H9 (cell line): ENCODE data around the gene CHST14. TPM values are rescaled to one million over a fixed set of nuclear protein-coding genes. Genes with fewer than 3 reads are reported as not detected.

Experiments
- DNase-seq: peaks from one replicate; pipeline ENCODE4 v3.0.0-alpha.2; 2017
- H2AFZ ChIP-seq: one replicate; pipeline ENCODE4 v1.6.1; 2013; ENCODE audit warnings: mild to moderate bottlenecking, low read length, control low read depth, moderate library complexity
- H2AK5ac ChIP-seq: 2 replicates; pipeline ENCODE4 v1.6.1; 2013; ENCODE audit warnings: low read length, control low read depth, mixed read lengths; ENCODE audit not compliant: insufficient read length
- H2BK120ac ChIP-seq: one replicate; pipeline ENCODE4 v1.6.1; 2013; ENCODE audit warnings: low read depth, mild to moderate bottlenecking, low read length, control low read depth, inconsistent platforms; ENCODE audit not compliant: poor library complexity, severe bottlenecking
- H2BK12ac ChIP-seq: 2 replicates; pipeline ENCODE4 v1.6.1; 2013; ENCODE audit warnings: low read length, control low read depth, mixed read lengths, low read depth; ENCODE audit not compliant: insufficient read length
- H2BK15ac ChIP-seq: 2 replicates; pipeline ENCODE4 v1.6.1; 2013; ENCODE audit warnings: low read depth, low read length, control low read depth
- H2BK20ac ChIP-seq: one replicate; pipeline ENCODE4 v1.6.1; 2013; ENCODE audit warnings: low read depth, mild to moderate bottlenecking, low read length, control low read depth, inconsistent platforms; ENCODE audit not compliant: poor library complexity, severe bottlenecking
- H2BK5ac ChIP-seq: 2 replicates; pipeline ENCODE4 v1.6.1; 2013; ENCODE audit warnings: low read length, control low read depth, mixed read lengths; ENCODE audit not compliant: insufficient read length
- H3K14ac ChIP-seq: 2 replicates; pipeline ENCODE4 v1.6.1; 2013; ENCODE audit warnings: low read length, control low read depth; ENCODE audit not compliant: insufficient read depth
- H3K18ac ChIP-seq: 2 replicates; pipeline ENCODE4 v1.6.1; 2013; ENCODE audit warnings: low read depth, mild to moderate bottlenecking, mixed read lengths, low read length, control low read depth; ENCODE audit not compliant: insufficient read length
- H3K23ac ChIP-seq: 2 replicates; pipeline ENCODE4 v1.6.1; 2013; ENCODE audit warnings: low read length, control low read depth, mixed read lengths, low read depth; ENCODE audit not compliant: insufficient read length
- H3K23me2 ChIP-seq: 2 replicates; pipeline ENCODE4 v1.6.1; 2013; ENCODE audit warnings: low read depth, mild to moderate bottlenecking, mixed read lengths, low read length, control low read depth; ENCODE audit not compliant: insufficient read length, poor library complexity, severe bottlenecking
- H3K27ac ChIP-seq: 2 replicates; pipeline ENCODE4 v1.5.1; 2013; ENCODE audit warnings: low read length, control low read depth, mixed read lengths, low read depth; ENCODE audit not compliant: insufficient read length
- H3K27me3 ChIP-seq: 2 replicates; pipeline ENCODE4 v1.6.1; 2013; ENCODE audit warnings: low read length, control low read depth, inconsistent platforms; ENCODE audit not compliant: insufficient read depth
- H3K4ac ChIP-seq: 2 replicates; pipeline ENCODE4 v1.6.1; 2013; ENCODE audit warnings: low read depth, mild to moderate bottlenecking, control low read depth, inconsistent platforms, low read length, moderate library complexity
- H3K4me1 ChIP-seq: 2 replicates; pipeline ENCODE4 v1.6.1; 2013; ENCODE audit warnings: low read length, control low read depth, inconsistent platforms; ENCODE audit not compliant: insufficient read depth
- H3K4me2 ChIP-seq: 2 replicates; pipeline ENCODE4 v1.6.1; 2013; ENCODE audit warnings: low read length, control low read depth, mixed read lengths; ENCODE audit not compliant: insufficient read length, insufficient read depth
- H3K56ac ChIP-seq: 2 replicates; pipeline ENCODE4 v1.6.1; 2013; ENCODE audit warnings: low read depth, mild to moderate bottlenecking, mixed read lengths, low read length, control low read depth; ENCODE audit not compliant: insufficient read length
- H3K79me1 ChIP-seq: 2 replicates; pipeline ENCODE4 v1.6.1; 2013; ENCODE audit warnings: low read depth, mild to moderate bottlenecking, moderate library complexity, low read length, control low read depth, inconsistent platforms; ENCODE audit not compliant: insufficient read depth, poor library complexity, severe bottlenecking
- H3K79me2 ChIP-seq: 2 replicates; pipeline ENCODE4 v1.6.1; 2013; ENCODE audit warnings: low read length, control low read depth, inconsistent platforms; ENCODE audit not compliant: insufficient read depth
- H3K9ac ChIP-seq: 2 replicates; pipeline ENCODE4 v1.6.1; 2013; ENCODE audit warnings: low read length, control low read depth, mixed read lengths; ENCODE audit not compliant: insufficient read length; ENCODE audit errors: extremely low read depth
- H3K9me3 ChIP-seq: one replicate; pipeline ENCODE4 v1.6.1; 2013; ENCODE audit warnings: low read depth, low read length, inconsistent platforms; ENCODE audit not compliant: control insufficient read depth
- H3T11ph ChIP-seq: one replicate; pipeline ENCODE4 v1.6.1; 2013; ENCODE audit warnings: mild to moderate bottlenecking, low read length, control low read depth, inconsistent platforms
- H4K20me1 ChIP-seq: one replicate; pipeline ENCODE4 v1.6.1; 2013; ENCODE audit not compliant: control insufficient read depth, insufficient read length, insufficient read depth
- H4K5ac ChIP-seq: 2 replicates; pipeline ENCODE4 v1.6.1; 2013; ENCODE audit warnings: low read depth, mild to moderate bottlenecking, mixed read lengths, low read length, control low read depth; ENCODE audit not compliant: insufficient read length
- H4K8ac ChIP-seq: replicated peaks from 2 replicates; pipeline ENCODE4 v1.6.1; 2013; ENCODE audit warnings: low read length, control low read depth, mixed read lengths, low read depth; ENCODE audit not compliant: insufficient read length
- H4K91ac ChIP-seq: 2 replicates; pipeline ENCODE4 v1.6.1; 2013; ENCODE audit warnings: low read depth, mild to moderate bottlenecking, moderate library complexity, mixed read lengths, low read length, control low read depth; ENCODE audit not compliant: insufficient read length
- H3K27ac Mint-ChIP-seq, 3 experiments: 2 replicates in 2 of 3; 3 replicates in 1 of 3; pipeline ENCODE4 v1.8.0; 2020 to 2021; ENCODE audit warnings: mixed read lengths in 3 of 3, mild to moderate bottlenecking in 1 of 3, moderate library complexity in 1 of 3
- H3K27me3 Mint-ChIP-seq: 2 replicates; pipeline ENCODE4 v1.8.0; 2021; ENCODE audit warnings: low read depth, mild to moderate bottlenecking, moderate library complexity, mixed read lengths
- H3K36me3 Mint-ChIP-seq, 3 experiments: 2 replicates in 2 of 3; 3 replicates in 1 of 3; pipeline ENCODE4 v1.8.0; 2020 to 2021; ENCODE audit warnings: low read depth in 3 of 3, mixed read lengths in 3 of 3; ENCODE audit not compliant: insufficient read depth in 1 of 3
- H3K4me1 Mint-ChIP-seq, 2 experiments: 2 replicates each; pipeline ENCODE4 v1.8.0; 2020; ENCODE audit warnings: mixed read lengths in 2 of 2
- H3K4me3 Mint-ChIP-seq, 2 experiments: 2 replicates in 1 of 2; 3 replicates in 1 of 2; pipeline ENCODE4 v1.8.0; 2020 to 2021; ENCODE audit warnings: mild to moderate bottlenecking in 2 of 2, mixed read lengths in 2 of 2, moderate library complexity in 1 of 2
- H3K9me3 Mint-ChIP-seq, 2 experiments: 2 replicates in 1 of 2; 3 replicates in 1 of 2; pipeline ENCODE4 v1.8.0; 2020; ENCODE audit warnings: mild to moderate bottlenecking in 2 of 2, mixed read lengths in 2 of 2, moderate library complexity in 1 of 2
- CTCF ChIP-seq: fragments of 200-600 bp; sonication (generic); conservative IDR thresholded peaks from 3 replicates; pipeline ENCODE4 v1.8.0; 2021; ENCODE audit warnings: antibody characterized with exemption, mild to moderate bottlenecking
- WGBS: extraction: QIAGEN DNeasy Blood & Tissue Kit; methylation state at CpG from one replicate; pipeline ENCODE4 v1.1.7; 2013; ENCODE audit warnings: missing lambda C conversion rate, low lambda C conversion rate, mixed read lengths; ENCODE audit not compliant: insufficient read length; ENCODE audit errors: extremely low coverage; 5-methylcytosine and 5-hydroxymethylcytosine counted together
- total RNA-seq: library from RNA; stranded (reverse); gene quantifications from 2 replicates; pipeline ENCODE4 v1.2.1, GENCODE V29; 2021

CHST14 gene
- total RNA-seq, 1 experiment from 2014 or later, result 25.7 TPM

GRCh38 chr15:40425681-40426080, 45.1 kb upstream of the CHST14 start:
- WGBS, result no CpG with 5 or more reads among the region's 5 CpGs
- no peak overlapping the region for H3K56ac ChIP-seq

More at GRCh38 chr15:40425681-40426080, 45.1 kb upstream of the CHST14 start:
- H2BK15ac ChIP-seq, result no peak overlapping the region
- no peaks in the 10 kb centered on the region for H3K27me3 ChIP-seq
- H4K8ac ChIP-seq, result no peak overlapping the region
- no peak overlapping the region for H3K23ac ChIP-seq
- no peak for TF ChIP-seq CTCF
- H3K36me3 Mint-ChIP-seq, result no peaks in the 10 kb centered on the region
- no peaks in the 10 kb centered on the region for H4K20me1 ChIP-seq
- no peak overlapping the region for H3K27ac ChIP-seq
- H3K9me3 Mint-ChIP-seq, result no peaks in the 10 kb centered on the region
- no peaks in the 10 kb centered on the region for H3K79me2 ChIP-seq
- no peak overlapping the region for H3K14ac ChIP-seq
- no peaks in the 10 kb centered on the region for H3K9me3 ChIP-seq
- no peak overlapping the region for H2BK20ac ChIP-seq
- no peak overlapping the region for H3K4ac ChIP-seq
- H3K4me3 Mint-ChIP-seq, result no peak overlapping the region
- H3K79me1 ChIP-seq, result no peaks in the 10 kb centered on the region
- no peak overlapping the region for H3K27ac Mint-ChIP-seq
- H3K18ac ChIP-seq, result no peak overlapping the region
- peaks cover 6% of the 10 kb centered on the region; the same call in 1 of the 2 replicates for H3K4me1 ChIP-seq
- H3T11ph ChIP-seq, result no peak overlapping the region
- H4K91ac ChIP-seq, result no peak overlapping the region
- H3K9ac ChIP-seq, result no peak overlapping the region
- H3K27me3 Mint-ChIP-seq, result peaks cover 20% of the 10 kb centered on the region
- H3K23me2 ChIP-seq, result no peaks in the 10 kb centered on the region
- no peak for DNase-seq
- H2BK120ac ChIP-seq, result no peak overlapping the region
- no peak overlapping the region for H4K5ac ChIP-seq
- no peak overlapping the region for H2AFZ ChIP-seq
- H2AK5ac ChIP-seq, result no peak overlapping the region
- H2BK5ac ChIP-seq, result no peak overlapping the region
- H3K4me2 ChIP-seq, result no peak overlapping the region
- H3K4me1 Mint-ChIP-seq, result peaks cover 29 to 30% of the 10 kb centered on the region in 2 experiments
- no peak overlapping the region for H2BK12ac ChIP-seq
